GM12872 (cell line): ENCODE measurements around the gene PCDH9.

ENCODE experiments used
- CTCF ChIP-seq: IDR thresholded peaks from 3 replicates; pipeline ENCODE4 v1.5.1; 2011; ENCODE audit warnings: low read depth, mild to moderate bottlenecking, low read length, moderate library complexity; ENCODE audit not compliant: insufficient read depth

PCDH9 gene

DNA sequence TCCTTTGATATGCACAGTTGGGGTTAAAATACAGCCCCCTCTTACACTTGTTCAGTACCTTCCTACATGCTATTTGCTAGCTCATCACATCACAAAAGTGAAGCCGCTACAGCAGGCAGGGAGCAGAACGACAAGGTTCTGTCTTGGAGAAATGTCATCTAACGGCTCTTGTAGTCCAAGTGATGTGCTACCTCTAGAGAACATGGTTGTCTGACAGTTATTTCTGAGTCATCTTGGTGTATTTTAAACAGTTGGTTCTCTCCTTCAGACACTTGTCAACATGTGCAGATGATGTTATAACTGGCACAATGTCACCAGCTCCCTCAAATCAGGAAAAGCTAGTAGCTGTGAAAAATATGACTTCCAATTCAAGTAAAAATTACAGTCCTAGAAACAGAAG is 865.0 kb downstream of the PCDH9 start:
- no peak for TF ChIP-seq CTCF

GRCh38 chr13:66364346-66364745 is 865.8 kb downstream of the PCDH9 start:
- TF ChIP-seq CTCF, result no peak

DNA sequence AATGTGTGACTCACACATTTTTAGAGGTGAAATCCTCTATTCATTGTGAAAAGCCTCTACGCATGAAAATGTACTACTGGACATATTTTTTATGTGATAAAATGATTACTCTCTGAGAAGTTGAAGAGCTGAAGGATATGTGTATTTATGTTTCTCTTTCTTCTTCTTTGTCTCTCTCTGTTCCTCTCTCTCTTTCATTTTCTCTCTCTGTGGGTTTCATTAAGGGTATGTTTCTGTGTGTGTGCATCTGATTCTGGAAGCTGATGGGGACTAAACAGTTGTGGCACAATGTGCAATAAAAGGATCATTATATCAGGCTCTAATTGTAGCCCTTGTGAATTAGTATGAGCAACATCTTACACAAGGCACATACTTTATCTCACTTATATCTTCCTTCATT is 867.7 kb downstream of the PCDH9 start:
- no peak for TF ChIP-seq CTCF

DNA sequence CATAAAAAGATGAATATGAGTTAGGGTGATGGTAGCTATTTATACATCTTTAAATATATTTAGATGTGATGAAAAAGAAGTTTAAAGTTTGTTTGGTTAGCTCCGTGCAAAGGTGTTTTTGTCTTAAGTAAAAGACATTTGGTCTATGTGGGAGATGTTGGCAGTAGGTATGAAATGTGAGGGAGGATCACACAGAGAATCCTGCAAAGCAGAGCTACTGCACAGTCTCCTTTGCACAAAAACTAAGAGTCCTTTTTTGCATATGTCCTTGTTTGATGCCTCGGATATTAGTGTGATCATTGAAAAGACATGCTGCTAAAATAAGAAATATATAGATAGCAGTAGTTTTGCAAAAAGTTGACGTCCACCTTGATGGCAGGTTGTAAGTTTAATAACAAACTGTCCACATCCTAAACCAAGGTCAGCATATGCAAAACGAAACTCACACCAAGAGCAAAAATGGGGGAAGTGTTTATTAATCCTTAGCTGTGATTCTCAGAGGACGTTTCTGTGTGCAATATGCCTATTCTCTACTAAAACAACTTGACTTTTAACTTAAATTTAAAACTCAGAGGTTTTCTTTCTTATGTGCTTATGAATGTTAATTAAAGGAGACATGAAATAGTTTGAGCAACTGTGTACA is 870.1 kb downstream of the PCDH9 start:
- no peak for TF ChIP-seq CTCF

DNA sequence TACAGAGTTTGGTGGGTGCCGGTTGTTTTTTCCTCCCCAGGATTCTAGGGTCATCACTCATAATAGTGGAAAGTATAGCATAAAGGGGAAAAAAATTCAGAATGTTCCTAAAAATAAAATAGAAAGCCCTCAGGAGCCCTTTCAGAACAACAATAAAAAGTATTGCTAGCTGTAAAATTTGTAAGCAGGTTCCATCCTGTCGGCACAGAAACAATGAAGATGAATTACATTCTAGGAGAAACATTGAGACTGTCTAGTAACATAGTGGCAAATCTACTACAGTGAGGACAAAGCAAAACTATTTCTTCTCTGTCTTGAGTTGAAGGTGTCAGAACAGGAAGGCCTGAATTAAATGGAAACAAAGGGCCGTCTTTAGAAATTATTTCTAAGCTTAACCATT is 870.7 kb downstream of the PCDH9 start:
- no peak for TF ChIP-seq CTCF

DNA sequence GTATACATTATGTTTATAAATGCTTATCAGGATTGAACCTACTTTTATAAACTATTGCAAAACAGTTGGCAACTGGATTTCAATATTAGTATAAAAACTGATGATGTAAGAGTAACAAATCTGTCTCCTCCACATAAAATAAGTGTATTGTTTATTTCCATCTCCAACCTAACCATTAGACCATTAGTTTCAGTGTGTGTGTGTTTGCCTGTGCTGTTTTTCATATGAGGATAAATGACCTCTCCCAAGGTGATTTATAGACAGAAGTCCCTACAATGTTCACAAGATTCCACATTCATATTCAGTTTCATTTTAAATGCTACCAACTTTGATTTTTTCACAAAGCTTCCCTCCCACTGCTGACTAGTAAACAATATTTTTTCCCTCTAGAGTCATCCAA is 871.6 kb downstream of the PCDH9 start:
- TF ChIP-seq CTCF, result no peak

DNA sequence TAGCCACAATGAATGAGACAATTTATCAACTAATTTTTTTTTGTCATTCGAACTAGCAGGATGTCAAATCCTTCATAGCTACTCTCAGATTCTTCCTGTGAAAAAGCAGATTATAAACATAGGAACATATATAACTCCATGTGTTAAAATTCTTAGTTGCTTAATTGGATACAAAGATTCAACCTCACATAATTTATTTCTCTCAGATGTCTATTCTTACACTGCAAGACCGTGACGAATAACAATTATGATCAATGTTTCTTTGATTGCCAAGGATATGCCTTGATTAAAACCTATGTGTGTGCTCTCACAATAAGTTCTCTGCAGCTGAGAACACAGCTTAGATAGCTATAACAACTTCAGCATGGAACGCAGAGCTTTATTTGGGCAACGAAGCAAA is 872.7 kb downstream of the PCDH9 start:
- no peak for TF ChIP-seq CTCF
